HG03095 (cell line): Measurements from ENCODE around the gene PLA2G2C.
"Not testable (repeated sequence)": the region's sequence is repeated elsewhere in the genome, so short reads cannot be mapped to it uniquely, and the experiment has no call there.

Experiments
- ATAC-seq: cut with Tn5 transposase; IDR thresholded peaks from one replicate; pipeline ENCODE4 v1.9.1; 2021; ENCODE audit warnings: moderate library complexity; ENCODE audit not compliant: unreplicated experiment

The PLA2G2C gene

GRCh38 chr1:20185834-20186782, at the start of gene PLA2G2C, which contains the start of gene UBXN10:
PLA2G2C (minus strand) TSS chr1:20186518; CDS start chr1:20177363, 9,155 bp downstream.
UBXN10 (plus strand) TSS chr1:20186096; CDS start chr1:20190562, 4,466 bp downstream.
- ATAC-seq: no peak

GRCh38 chr1:20234788-20235535, 48.6 kb upstream of the PLA2G2C start:
- no peak for ATAC-seq

- ATAC-seq: no peak
Observed at GRCh38 chr1:20233866-20234265, 47.5 kb upstream of the PLA2G2C start.

GRCh38 chr1:20233394-20233793, 47.1 kb upstream of the PLA2G2C start:
- ATAC-seq: no peak

GRCh38 chr1:20232564-20232963, 46.2 kb upstream of the PLA2G2C start:
- not testable (repeated sequence) for ATAC-seq

- ATAC-seq: no peak
Observed at GRCh38 chr1:20229171-20229570, 42.9 kb upstream of the PLA2G2C start.

GRCh38 chr1:20228314-20228825, 42.1 kb upstream of the PLA2G2C start:
- no peak for ATAC-seq

GRCh38 chr1:20227704-20228103, 41.4 kb upstream of the PLA2G2C start:
- ATAC-seq: no peak

- no peak for ATAC-seq
Observed at GRCh38 chr1:20224546-20224945, 38.2 kb upstream of the PLA2G2C start.

- ATAC-seq: no peak
Observed at GRCh38 chr1:20223551-20224419, 37.5 kb upstream of the PLA2G2C start.

GRCh38 chr1:20223106-20223505, 36.8 kb upstream of the PLA2G2C start:
- ATAC-seq: no peak

GRCh38 chr1:20220036-20220435, 33.7 kb upstream of the PLA2G2C start:
- ATAC-seq: no peak

- not testable (repeated sequence) for ATAC-seq
Observed at GRCh38 chr1:20219053-20219452, 32.7 kb upstream of the PLA2G2C start.

GRCh38 chr1:20216574-20216973, 30.3 kb upstream of the PLA2G2C start:
- ATAC-seq: no peak

- ATAC-seq: no peak
Observed at GRCh38 chr1:20215716-20216115, 29.4 kb upstream of the PLA2G2C start.

- no peak for ATAC-seq
Observed at GRCh38 chr1:20212685-20213331, 26.5 kb upstream of the PLA2G2C start.

- no peak for ATAC-seq
Observed at GRCh38 chr1:20212085-20212684, 25.9 kb upstream of the PLA2G2C start.

- ATAC-seq: no peak
Observed at GRCh38 chr1:20211511-20211931, 25.2 kb upstream of the PLA2G2C start.

GRCh38 chr1:20210736-20211460, 24.6 kb upstream of the PLA2G2C start:
- no peak for ATAC-seq
